Panc1 (cell line): ENCODE results near the gene WFS1. TPM values are rescaled to one million over a fixed set of nuclear protein-coding genes. Genes with fewer than 3 reads are reported as not detected.

Source experiments
- ATAC-seq: fragments of 200-7000 bp; cut with Tn5 transposase; 2 replicates; pipeline ENCODE4 v1.9.1; 2020; ENCODE audit warnings: mild to moderate bottlenecking, moderate library complexity
- BruUV-seq: library from RNA; stranded (reverse); fragments of 400-500 nt; replicated peaks from 2 replicates; lab custom pipeline; 2021; lab: Mats Ljungman, UMichigan
- CTCF ChIA-PET: fragments of 300-600 bp; sonication (Branson Sonifier 250); formaldehyde crosslinking; loops from one replicate; lab custom pipeline; 2022; ENCODE audit warnings: antibody characterized with exemption; lab: Charles Lee
- POLR2A ChIA-PET: fragments of 300-600 bp; sonication (Branson Sonifier 250); formaldehyde crosslinking; loops from one replicate; lab custom pipeline; 2022; ENCODE audit warnings: antibody characterized with exemption; lab: Charles Lee
- DNase-seq: peaks from one replicate; pipeline ENCODE4 v3.0.0-alpha.2; 2010; ENCODE audit warnings: low read depth, low spot score
- H3K27ac ChIP-seq: 2 replicates; pipeline ENCODE4 v1.5.1; 2011; ENCODE audit warnings: mild to moderate bottlenecking, low read length, inconsistent platforms
- H3K27me3 ChIP-seq: fragments of 200-500 bp; sonication (Bioruptor generic); 2 replicates; pipeline ENCODE4 v1.6.0; 2014; ENCODE audit warnings: low read length, inconsistent platforms; ENCODE audit not compliant: control insufficient read depth, insufficient read depth
- H3K36me3 ChIP-seq: fragments of 200-500 bp; sonication (Bioruptor generic); 2 replicates; pipeline ENCODE4 v1.5.1; 2014; ENCODE audit warnings: inconsistent platforms, mild to moderate bottlenecking, low read length, moderate library complexity; ENCODE audit not compliant: control insufficient read depth, insufficient read depth
- H3K4me1 ChIP-seq: 2 replicates; pipeline ENCODE4 v1.5.1; 2011; ENCODE audit warnings: inconsistent platforms, mild to moderate bottlenecking, low read length, moderate library complexity; ENCODE audit not compliant: control insufficient read depth, insufficient read depth
- H3K4me3 ChIP-seq, 2 experiments: 2 replicates each; pipeline ENCODE4 v1.5.1; 2011 to 2012; ENCODE audit warnings: low read depth in 2 of 2, low read length in 2 of 2, mild to moderate bottlenecking in 2 of 2, inconsistent platforms in 1 of 2, moderate library complexity in 1 of 2
- H3K9me3 ChIP-seq: fragments of 200-500 bp; sonication (Bioruptor generic); 2 replicates; pipeline ENCODE4 v1.5.1; 2014; ENCODE audit warnings: low read depth, mild to moderate bottlenecking, inconsistent platforms, low read length, moderate library complexity; ENCODE audit not compliant: control insufficient read depth, insufficient read depth
- POLR2AphosphoS5 ChIP-seq: IDR thresholded peaks from 2 replicates; pipeline ENCODE4 v1.6.1; 2012; ENCODE audit warnings: mild to moderate bottlenecking, low read depth, low read length, moderate library complexity
- SIN3A ChIP-seq: IDR thresholded peaks from 2 replicates; pipeline ENCODE4 v1.6.1; 2012; ENCODE audit warnings: low read depth, mild to moderate bottlenecking, low read length, moderate library complexity, borderline replicate concordance; ENCODE audit not compliant: insufficient read depth
- TCF7L2 ChIP-seq: IDR thresholded peaks from 2 replicates; pipeline ENCODE4 v1.6.1; 2011; ENCODE audit warnings: mild to moderate bottlenecking, low read depth, low read length, inconsistent platforms
- in situ Hi-C: cut with HindIII; loops from 2 replicates; pipeline ENCODE4 v1.10.0; 2016; ENCODE audit warnings: low sequenced_read_pairs, low pct_unique_long_range_greater_than_20kb
- intact Hi-C: fragments of 100-400 bp; cut with micrococcal nuclease; formaldehyde crosslinking; loops from one replicate; pipeline ENCODE4 v1.10.0; 2022; ENCODE audit not compliant: unreplicated experiment
- total RNA-seq: library from RNA; stranded (reverse); gene quantifications from one replicate; pipeline ENCODE4 v1.2.1, GENCODE V29; 2021; ENCODE audit not compliant: unreplicated experiment
- TF ChIP-seq, protein P1 (sequence below): fragments of 450-650 bp; IDR thresholded peaks from 2 replicates; pipeline ENCODE4 v1.5.1; 2017; ENCODE audit warnings: mild to moderate bottlenecking
- TF ChIP-seq, protein P2 (sequence below), 2 experiments: IDR thresholded peaks; 2 replicates each; pipeline ENCODE4 v1.6.1; 2011 to 2012; ENCODE audit warnings: low read depth in 2 of 2, control low read depth in 1 of 2, low read length in 1 of 2, mild to moderate bottlenecking in 1 of 2, moderate library complexity in 1 of 2; ENCODE audit not compliant: insufficient read depth in 1 of 2

WFS1 gene
- total RNA-seq, 1 experiment from 2014 or later: 67.5 TPM

DNA sequence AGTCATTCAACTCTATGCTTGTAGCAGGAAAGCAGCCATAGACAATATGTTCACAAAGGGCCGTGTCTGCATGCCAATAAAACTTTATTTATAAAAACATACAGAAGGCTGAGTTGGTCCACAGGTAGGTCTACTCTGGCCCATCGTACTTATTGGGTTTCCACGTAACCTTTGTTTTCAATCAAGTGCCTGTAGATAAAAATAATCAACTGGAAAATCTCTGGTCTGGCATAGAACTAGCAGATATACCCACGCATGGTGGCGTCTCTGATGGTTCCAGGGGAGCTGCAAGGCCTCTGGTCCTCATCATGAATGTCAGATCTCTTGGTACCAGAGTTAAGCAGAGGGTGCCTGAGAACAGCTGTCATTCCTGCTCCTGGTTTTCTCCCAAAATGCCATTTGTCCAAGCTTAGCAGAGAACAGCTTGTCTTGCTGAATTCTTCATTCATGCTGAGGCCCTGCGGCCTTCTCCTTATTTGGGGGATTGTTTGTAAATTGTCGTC is 37.9 kb upstream of the WFS1 start:
- CTCF ChIA-PET: no interaction called here
- in situ Hi-C loops: no loop called here
- Histone ChIP-seq H3K4me1 (no peaks in the 10 kb centered on the region), H3K4me3 (no peak overlapping the region), H3K9me3 (no peaks in the 10 kb centered on the region), H3K27me3 (no peaks in the 10 kb centered on the region), H3K27ac (no peak overlapping the region), H3K36me3 (no peaks in the 10 kb centered on the region)
- TF ChIP-seq, protein P1, sequence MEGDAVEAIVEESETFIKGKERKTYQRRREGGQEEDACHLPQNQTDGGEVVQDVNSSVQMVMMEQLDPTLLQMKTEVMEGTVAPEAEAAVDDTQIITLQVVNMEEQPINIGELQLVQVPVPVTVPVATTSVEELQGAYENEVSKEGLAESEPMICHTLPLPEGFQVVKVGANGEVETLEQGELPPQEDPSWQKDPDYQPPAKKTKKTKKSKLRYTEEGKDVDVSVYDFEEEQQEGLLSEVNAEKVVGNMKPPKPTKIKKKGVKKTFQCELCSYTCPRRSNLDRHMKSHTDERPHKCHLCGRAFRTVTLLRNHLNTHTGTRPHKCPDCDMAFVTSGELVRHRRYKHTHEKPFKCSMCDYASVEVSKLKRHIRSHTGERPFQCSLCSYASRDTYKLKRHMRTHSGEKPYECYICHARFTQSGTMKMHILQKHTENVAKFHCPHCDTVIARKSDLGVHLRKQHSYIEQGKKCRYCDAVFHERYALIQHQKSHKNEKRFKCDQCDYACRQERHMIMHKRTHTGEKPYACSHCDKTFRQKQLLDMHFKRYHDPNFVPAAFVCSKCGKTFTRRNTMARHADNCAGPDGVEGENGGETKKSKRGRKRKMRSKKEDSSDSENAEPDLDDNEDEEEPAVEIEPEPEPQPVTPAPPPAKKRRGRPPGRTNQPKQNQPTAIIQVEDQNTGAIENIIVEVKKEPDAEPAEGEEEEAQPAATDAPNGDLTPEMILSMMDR: no peak
- no peak for TF ChIP-seq SIN3A
- no peak for TF ChIP-seq TCF7L2
- TF ChIP-seq, protein P2, sequence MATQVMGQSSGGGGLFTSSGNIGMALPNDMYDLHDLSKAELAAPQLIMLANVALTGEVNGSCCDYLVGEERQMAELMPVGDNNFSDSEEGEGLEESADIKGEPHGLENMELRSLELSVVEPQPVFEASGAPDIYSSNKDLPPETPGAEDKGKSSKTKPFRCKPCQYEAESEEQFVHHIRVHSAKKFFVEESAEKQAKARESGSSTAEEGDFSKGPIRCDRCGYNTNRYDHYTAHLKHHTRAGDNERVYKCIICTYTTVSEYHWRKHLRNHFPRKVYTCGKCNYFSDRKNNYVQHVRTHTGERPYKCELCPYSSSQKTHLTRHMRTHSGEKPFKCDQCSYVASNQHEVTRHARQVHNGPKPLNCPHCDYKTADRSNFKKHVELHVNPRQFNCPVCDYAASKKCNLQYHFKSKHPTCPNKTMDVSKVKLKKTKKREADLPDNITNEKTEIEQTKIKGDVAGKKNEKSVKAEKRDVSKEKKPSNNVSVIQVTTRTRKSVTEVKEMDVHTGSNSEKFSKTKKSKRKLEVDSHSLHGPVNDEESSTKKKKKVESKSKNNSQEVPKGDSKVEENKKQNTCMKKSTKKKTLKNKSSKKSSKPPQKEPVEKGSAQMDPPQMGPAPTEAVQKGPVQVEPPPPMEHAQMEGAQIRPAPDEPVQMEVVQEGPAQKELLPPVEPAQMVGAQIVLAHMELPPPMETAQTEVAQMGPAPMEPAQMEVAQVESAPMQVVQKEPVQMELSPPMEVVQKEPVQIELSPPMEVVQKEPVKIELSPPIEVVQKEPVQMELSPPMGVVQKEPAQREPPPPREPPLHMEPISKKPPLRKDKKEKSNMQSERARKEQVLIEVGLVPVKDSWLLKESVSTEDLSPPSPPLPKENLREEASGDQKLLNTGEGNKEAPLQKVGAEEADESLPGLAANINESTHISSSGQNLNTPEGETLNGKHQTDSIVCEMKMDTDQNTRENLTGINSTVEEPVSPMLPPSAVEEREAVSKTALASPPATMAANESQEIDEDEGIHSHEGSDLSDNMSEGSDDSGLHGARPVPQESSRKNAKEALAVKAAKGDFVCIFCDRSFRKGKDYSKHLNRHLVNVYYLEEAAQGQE (IDR thresholded peaks at IDR 0.05; ENCODE audit: insufficient read depth in 1 of 2, low read depth in 2 of 2, low read length in 1 of 2): no peak
- TF ChIP-seq POLR2AphosphoS5: no peak
- ATAC-seq (no peak), DNase-seq (no peak)
- intact Hi-C loops: no loop called here
- POLR2A ChIA-PET: no interaction called here
- no TSS peak for BruUV-seq

GRCh38 chr4:6232836-6233785 is 36.5 kb upstream of the WFS1 start:
- H3K9me3 ChIP-seq: no peaks in the 10 kb centered on the region
- DNase-seq (no peak), ATAC-seq (no peak)
- H3K27me3 ChIP-seq: no peaks in the 10 kb centered on the region
- H3K36me3 ChIP-seq: no peaks in the 10 kb centered on the region
- H3K4me1 ChIP-seq: no peaks in the 10 kb centered on the region
- intact Hi-C loops (no loop called here), in situ Hi-C loops (no loop called here)
- H3K4me3 ChIP-seq: no peak overlapping the region
- ChIA-PET POLR2A (no interaction called here), CTCF (no interaction called here)
- no TSS peak for BruUV-seq
- TF ChIP-seq SIN3A (no peak), POLR2AphosphoS5 (no peak), TCF7L2 (no peak)
- TF ChIP-seq, protein P2 (IDR thresholded peaks at IDR 0.05; ENCODE audit: insufficient read depth in 1 of 2, low read depth in 2 of 2, low read length in 1 of 2): no peak
- TF ChIP-seq, protein P1: no peak
- no peak overlapping the region for H3K27ac ChIP-seq
